Bronchial epithelial cell (primary cell): ENCODE results near the gene TEX55. TPM values are rescaled to one million over a fixed set of nuclear protein-coding genes. Genes with fewer than 3 reads are reported as not detected.
"Not testable (repeated sequence)": the region's sequence is repeated elsewhere in the genome, so short reads cannot be mapped to it uniquely, and the experiment has no call there.

ENCODE experiments used
- DNase-seq: peaks from one replicate; pipeline ENCODE4 v3.0.0-alpha.2; 2010; ENCODE audit warnings: low read depth
- FAIRE-seq: peaks from 2 replicates; lab custom pipeline; 2011; peaks lifted over from hg19 to GRCh38; lab: Jason Lieb, UNC
- H3K27me3 ChIP-seq: 2 replicates; pipeline ENCODE4 v1.5.1; 2011; ENCODE audit warnings: low read length; ENCODE audit not compliant: control insufficient read depth, insufficient read depth
- H3K36me3 ChIP-seq: 2 replicates; pipeline ENCODE4 v1.5.1; 2011; ENCODE audit warnings: low read length; ENCODE audit not compliant: control insufficient read depth, insufficient read depth
- H3K4me3 ChIP-seq: 2 replicates; pipeline ENCODE4 v1.5.1; 2011; ENCODE audit warnings: mild to moderate bottlenecking, low read depth, low read length, control low read depth
- total RNA-seq: library from RNA; depleted of rRNA; stranded (reverse); fragments of >200 nt; gene quantifications from 2 replicates; pipeline ENCODE4 v1.2.1, GENCODE V29; 2014
- TF ChIP-seq, protein P1 (sequence below): IDR thresholded peaks from 2 replicates; pipeline ENCODE4 v1.5.1; 2011; ENCODE audit warnings: mild to moderate bottlenecking, moderate library complexity, low read length, control low read depth, inconsistent platforms; ENCODE audit not compliant: insufficient read depth, severe bottlenecking

Gene TEX55
- total RNA-seq, 1 donor from 2014 or later: not detected

DNA sequence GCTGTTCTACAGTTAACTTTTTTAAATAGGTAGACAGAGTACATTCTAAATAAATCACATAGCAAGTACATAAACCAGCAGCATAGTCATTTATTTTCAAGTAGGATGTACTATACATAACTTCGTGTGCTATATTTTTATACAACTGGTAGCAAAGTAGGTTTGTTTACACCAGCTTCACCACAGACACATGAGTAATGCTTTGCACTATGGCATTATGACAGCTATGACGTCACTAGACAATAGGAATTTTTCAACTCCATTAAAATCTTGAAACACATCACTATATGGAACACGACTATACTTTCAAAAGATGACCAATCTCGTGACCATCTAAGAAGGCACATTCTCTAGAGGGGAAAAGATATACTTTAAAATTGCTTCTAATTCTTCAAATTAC is 3.5 kb downstream of the TEX55 start:
- TF ChIP-seq, protein P1, sequence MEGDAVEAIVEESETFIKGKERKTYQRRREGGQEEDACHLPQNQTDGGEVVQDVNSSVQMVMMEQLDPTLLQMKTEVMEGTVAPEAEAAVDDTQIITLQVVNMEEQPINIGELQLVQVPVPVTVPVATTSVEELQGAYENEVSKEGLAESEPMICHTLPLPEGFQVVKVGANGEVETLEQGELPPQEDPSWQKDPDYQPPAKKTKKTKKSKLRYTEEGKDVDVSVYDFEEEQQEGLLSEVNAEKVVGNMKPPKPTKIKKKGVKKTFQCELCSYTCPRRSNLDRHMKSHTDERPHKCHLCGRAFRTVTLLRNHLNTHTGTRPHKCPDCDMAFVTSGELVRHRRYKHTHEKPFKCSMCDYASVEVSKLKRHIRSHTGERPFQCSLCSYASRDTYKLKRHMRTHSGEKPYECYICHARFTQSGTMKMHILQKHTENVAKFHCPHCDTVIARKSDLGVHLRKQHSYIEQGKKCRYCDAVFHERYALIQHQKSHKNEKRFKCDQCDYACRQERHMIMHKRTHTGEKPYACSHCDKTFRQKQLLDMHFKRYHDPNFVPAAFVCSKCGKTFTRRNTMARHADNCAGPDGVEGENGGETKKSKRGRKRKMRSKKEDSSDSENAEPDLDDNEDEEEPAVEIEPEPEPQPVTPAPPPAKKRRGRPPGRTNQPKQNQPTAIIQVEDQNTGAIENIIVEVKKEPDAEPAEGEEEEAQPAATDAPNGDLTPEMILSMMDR: no peak
- no peak for FAIRE-seq
- DNase-seq: peak; percentile 65
- Histone ChIP-seq H3K4me3 (no peak overlapping the region), H3K36me3 (no peaks in the 10 kb centered on the region), H3K27me3 (no peaks in the 10 kb centered on the region)

DNA sequence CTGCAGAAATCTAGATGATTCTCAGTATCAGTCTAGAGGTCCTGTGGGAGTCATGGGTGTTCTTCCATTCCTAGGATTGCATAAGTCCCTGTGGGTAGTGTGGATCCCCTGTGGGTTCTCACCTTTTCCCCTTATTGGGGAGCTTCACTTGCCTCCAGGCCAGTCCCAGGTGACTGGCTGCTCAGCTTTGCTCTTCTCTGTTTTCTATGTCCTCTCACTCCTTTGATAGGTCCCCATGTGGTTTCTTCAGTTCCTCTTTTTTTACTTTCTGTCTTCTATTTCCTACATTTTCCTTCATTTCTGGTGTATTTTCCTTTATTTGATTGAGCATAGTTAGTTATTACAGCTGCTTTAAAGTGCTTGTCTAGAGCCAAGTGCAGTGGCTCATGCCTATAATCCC is 10.9 kb downstream of the TEX55 start:
- no peaks in the 10 kb centered on the region for H3K36me3 ChIP-seq
- DNase-seq: no peak
- H3K27me3 ChIP-seq: no peaks in the 10 kb centered on the region
- no peak overlapping the region for H3K4me3 ChIP-seq
- FAIRE-seq: no peak
- TF ChIP-seq, protein P1: no peak

DNA sequence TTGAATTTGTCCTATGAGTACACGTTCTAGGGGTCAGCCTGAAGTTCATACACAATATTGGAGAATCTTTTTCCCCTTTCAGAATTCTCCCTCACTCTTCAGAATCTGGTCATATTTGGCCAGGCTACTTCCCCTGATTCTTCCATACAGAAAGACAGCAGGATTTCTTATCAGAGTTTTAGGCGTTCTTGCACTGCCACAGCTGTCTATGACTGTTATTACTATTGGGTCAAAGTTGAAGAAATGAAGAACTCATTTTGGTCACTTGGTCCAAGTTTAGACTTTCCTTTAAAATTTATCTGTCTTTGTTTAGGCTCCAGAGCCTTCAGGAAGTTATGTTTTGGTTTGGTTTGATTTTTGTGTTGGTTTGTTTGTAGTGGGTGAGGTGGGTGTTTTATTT is 12.0 kb downstream of the TEX55 start:
- TF ChIP-seq, protein P1: no peak
- DNase-seq (no peak), FAIRE-seq (no peak)
- Histone ChIP-seq H3K27me3 (no peaks in the 10 kb centered on the region), H3K36me3 (no peaks in the 10 kb centered on the region), H3K4me3 (no peak overlapping the region)

DNA sequence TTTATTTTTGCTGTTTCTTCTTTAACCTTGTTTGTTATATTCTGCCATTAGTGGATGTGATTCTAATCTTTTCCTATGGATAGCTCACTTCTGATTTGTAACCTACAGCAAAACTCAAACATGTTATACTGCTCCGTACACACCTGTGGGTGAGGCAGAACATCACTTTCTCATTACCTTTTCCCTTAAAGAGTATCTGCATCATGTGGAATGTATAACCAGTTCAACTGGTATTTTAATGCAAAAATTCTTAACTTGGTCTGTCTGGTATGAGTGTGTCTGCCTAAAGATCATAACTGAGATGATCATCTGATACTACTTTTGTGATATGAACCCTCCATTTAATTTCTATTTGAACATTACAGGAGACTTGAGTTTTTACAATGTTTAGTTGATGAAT is 14.4 kb downstream of the TEX55 start:
- no peak for FAIRE-seq
- Histone ChIP-seq H3K36me3 (no peaks in the 10 kb centered on the region), H3K27me3 (no peaks in the 10 kb centered on the region), H3K4me3 (no peak overlapping the region)
- TF ChIP-seq, protein P1: no peak
- DNase-seq: peak; percentile 71

DNA sequence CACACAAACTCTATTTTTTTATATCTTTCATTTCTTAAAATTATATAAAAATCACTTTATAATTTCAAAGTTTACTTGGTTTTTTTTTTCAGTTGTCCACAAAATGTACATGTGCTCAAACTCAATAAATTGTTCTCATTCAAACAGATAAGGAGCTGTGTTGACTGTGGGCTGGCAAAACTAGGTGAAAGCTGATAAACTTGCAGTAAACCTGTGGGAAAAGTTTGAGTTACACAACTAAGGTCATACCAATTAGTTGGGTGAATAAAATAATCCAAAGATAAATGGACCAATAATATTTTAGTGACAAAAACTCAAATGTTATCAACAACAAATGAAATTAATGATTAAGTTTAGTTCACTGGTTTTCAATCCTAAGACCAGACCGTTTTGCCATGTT is 14.8 kb downstream of the TEX55 start:
- TF ChIP-seq, protein P1: no peak
- FAIRE-seq: no peak
- Histone ChIP-seq H3K4me3 (no peak overlapping the region), H3K27me3 (no peaks in the 10 kb centered on the region), H3K36me3 (no peaks in the 10 kb centered on the region)
- DNase-seq: no peak

DNA sequence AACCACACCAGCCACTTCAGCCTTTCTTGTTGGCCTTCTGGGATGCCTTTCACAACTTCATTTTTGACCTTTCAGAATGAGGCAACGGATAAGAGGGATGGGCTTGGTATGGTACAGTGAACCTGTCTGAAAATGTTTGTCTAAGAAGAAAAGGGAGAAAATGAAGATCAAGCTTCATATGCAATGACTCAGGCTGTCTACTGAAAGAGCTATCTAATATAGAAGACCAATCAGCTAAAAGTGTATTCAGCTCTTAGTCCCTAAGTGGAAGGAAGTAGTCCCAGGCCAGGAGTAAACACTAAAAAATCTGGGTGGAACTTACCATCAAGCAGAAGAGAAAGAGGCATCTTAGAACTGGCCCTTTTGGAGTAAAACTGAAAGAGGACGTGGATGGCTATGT is 15.3 kb downstream of the TEX55 start:
- Histone ChIP-seq H3K36me3 (no peaks in the 10 kb centered on the region), H3K4me3 (no peak overlapping the region), H3K27me3 (no peaks in the 10 kb centered on the region)
- DNase-seq: peak; percentile 65
- no peak for FAIRE-seq
- TF ChIP-seq, protein P1: no peak

DNA sequence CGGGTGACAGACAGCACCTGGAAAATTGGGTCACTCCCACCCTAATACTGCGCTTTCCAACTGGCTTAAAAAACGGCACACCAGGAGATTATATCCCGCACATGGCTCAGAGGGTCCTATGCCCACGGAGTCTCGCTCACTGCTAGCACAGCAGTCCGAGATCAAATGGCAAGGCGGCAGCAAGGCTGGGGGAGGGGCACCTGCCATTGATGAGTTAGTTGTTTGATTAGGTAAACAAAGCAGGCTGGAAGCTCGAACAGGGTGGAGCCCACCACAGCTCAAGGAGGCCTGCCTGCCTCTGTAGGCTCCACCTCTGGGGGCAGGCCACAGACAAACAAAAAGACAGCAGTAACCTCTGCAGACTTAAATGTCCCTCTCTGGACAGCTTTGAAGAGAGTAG is 18.8 kb downstream of the TEX55 start:
- not testable (repeated sequence) for H3K27me3 ChIP-seq, FAIRE-seq, DNase-seq, H3K36me3 ChIP-seq, H3K4me3 ChIP-seq
